GM21526 (cell line): Measurements from ENCODE around the gene KCMF1.

ENCODE experiments used
- ATAC-seq: cut with Tn5 transposase; IDR thresholded peaks from one replicate; pipeline ENCODE4 v1.9.1; 2021; ENCODE audit warnings: moderate library complexity; ENCODE audit not compliant: unreplicated experiment, low FRiP score

KCMF1 gene

DNA sequence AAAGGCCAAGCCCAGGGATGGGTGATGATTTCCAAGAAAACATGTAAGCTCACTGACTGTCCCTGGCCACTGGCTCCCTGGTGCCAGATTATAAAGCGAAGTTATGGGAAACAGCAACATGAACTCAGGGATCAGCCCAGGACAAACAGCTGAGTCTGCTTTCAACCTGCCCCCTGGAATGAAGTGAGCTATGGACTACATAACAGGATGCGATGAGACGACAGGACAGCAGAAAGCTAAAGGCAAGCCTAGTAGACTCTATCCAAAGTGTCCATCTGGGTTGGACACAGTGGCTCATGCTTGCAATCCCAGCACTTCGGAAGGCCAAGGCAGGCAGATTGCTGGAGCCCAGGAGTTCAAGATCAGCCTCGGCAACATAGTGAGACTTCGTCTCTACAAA is 16.6 kb upstream of the KCMF1 start:
- no peak for ATAC-seq

DNA sequence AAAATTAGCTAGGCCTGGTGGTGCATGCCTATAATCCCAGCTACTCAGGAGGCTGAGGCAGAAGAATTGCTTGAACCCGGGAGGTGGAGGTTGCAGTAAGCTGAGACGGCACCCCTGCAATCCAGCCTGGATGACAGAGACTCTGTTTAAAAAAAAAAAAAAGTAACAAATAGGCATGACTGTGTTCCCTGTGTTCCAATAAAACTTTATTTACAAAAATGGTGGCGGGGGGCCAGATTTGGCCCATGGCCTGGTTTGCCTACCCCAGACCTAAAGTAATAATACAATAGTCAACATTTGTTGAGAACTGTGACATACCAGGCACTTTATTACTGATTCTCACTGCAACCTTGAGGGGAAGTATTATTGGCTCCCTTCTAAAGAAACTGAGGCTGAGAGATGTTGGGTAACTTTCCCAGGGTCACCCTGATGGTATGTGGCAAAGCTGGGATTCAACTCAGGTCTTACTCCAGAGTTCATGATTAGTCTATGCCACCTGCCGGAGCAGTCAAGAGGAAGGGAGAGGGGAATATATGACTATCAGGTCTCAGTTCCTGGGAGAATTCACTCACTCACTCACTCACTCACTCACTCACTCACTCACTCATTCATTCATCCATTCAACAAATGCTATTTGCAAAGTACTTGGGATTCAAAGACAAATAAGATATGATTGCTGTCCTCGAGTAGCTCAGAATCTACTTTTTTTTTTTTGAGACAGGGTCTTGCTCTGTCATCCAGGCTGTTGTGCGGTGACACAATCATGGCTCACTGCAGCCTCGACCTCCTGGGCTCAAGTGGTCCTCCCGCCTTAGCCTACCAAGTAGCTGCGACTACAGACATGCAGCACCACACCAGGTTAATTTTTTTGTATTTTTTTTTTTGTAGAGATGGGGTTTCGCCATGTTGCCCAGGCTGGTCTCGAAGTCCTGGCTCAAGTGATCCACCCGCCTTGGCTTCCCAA is 14.3 kb upstream of the KCMF1 start:
- ATAC-seq, result no peak

- ATAC-seq, result no peak
These were observed 13.2 kb upstream of the KCMF1 start for GRCh38 chr2:84957771-84958134.

- no peak for ATAC-seq
These were observed 12.6 kb upstream of the KCMF1 start for GRCh38 chr2:84958135-84959059.

- ATAC-seq, result no peak
These were observed 11.8 kb upstream of the KCMF1 start for GRCh38 chr2:84959095-84959565.

DNA sequence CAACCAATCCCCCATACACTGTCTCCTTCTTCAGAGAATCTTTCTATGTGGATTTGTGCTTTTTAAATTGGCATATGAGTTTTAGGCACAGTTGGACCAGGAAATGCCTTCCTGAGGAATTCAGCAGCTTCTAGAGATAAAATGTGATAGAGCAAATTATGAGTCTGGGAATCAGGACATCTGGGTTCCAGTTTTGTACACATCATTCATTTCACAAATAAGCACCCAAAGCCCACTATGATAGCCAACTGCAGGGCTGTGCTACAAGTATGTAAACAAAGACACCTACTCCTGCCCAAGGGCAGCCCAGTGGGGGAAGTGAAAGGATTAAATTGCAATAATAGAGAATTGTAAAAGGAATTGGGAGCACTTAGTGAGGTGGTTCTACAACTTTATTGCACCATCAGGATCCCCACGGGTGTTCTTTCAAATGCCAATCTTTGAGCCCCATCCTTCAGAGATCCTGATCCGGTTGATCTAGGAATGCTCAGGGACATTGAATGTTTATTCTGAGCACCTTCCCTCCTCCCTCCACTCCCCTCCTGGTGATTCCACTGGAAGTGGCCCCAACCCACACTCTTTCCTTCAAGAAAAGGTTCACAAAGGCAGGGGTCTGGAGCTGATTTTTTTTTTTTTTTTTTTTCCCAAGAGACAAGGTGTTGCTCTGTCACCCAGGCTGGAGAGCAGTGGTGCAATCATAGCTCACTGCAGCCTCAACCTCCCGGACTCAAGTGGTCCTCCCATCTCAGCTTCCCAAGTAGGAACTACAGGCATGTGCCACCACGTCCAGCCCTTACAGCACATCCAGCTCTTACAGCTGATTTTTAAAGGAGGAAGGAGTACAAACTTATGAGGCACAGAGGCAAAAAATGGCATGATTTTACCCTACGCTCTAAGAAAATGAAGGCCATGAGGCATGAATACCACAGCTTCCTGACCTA is 11.1 kb upstream of the KCMF1 start:
- no peak for ATAC-seq

GRCh38 chr2:84962917-84963316 is 8.0 kb upstream of the KCMF1 start:
- no peak for ATAC-seq

DNA sequence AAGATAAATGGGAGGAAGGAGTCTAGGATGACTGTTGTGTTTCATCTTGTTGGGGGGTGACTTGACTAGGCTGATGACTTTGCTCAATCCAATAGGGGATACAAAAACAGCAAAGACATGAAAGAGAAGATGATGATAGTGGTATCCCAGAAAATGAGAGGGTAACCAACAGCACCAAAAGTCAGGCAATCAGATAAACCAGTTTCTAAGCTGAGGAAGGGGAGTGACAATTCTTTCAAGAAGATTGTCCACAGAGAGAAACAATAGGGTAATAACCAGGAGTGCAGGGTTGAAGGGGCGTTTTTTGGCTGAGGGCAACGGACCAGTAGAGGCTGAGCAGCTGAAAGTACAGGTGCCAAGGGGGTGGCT is 7.7 kb upstream of the KCMF1 start:
- no peak for ATAC-seq

DNA sequence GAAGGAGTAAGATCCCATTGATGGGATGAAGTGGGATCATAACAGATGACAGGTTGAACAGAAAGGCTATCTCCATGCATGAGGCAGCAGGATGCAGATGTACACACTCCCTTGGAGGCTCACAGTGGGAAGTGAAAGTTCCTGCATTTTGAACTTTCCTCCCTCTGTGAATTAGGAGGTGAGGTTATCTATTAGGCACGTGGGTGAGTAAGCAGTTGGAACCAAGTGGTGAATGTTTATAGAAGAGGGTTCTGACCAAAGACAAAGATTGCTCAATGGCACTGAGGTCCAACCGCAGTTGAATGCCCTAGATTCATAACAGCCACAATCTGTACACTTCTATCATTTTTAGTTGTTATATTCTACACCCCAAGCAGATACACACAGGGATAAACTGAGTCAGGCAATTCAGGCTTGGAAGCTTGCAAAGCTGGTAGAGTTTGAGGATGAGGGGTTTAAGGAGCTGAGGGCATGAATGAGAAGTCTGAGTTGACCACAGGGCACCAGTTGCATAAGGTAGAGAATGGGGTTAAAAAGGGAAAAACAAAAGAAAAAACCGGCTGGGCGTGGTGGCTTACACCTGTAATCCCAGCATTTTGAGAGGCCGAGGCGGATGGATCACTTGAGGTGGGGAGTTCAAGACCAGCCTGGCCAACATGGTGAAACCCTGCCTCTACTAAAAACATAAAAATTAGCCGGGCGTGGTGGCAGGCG is 7.1 kb upstream of the KCMF1 start:
- no peak for ATAC-seq

DNA sequence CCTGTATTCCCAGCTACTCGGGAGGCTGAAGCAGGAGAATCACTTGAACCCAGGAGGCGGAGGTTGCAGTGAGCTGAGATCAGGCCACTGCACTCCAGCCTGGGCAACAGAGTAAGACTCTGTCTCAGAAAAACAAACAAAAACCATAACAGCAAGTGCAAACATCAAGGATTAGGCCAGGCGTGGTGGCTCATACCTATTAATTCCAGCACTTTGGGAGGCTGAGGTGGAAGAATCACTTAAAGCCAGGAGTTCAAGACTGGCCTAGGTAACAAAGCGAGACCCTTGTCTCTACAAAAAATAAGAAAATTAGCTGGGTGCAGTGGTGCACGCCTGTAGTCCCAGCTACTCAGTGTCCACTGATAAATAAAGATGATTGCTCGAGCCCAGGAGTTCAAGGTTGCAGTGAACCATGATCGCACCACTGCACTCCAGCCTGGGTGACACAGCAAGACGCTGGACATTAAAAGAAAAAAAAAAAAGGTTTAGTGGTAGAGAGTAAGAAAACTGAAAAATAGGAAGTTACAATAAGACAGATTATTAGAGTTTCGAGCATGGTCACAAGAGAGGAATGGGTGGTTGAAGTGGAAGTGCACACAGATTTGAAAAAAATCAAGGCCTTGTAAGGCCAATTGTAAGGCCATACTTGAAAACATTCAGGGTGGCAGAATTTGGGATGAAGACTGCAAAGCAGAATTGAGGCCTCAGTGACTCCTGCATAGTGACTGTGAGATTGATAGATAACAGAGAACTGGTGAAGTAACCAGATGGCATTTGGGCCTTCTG is 6.4 kb upstream of the KCMF1 start:
- ATAC-seq, result no peak

DNA sequence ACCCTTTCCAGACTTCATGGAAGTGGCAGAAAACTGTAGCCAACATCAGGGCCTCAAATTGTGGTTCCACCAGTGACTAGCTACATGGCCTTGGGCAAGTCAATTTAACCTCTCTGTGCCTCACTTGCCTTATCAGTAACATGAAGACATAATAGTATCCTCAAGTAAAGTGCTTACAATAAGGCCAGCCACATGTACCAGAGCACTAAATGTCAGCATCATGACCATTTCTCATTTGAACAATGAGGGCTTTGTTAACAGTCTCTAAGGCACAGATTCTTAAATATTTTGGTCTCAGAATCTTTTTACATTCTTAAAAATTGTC is 5.8 kb upstream of the KCMF1 start:
- no peak for ATAC-seq

DNA sequence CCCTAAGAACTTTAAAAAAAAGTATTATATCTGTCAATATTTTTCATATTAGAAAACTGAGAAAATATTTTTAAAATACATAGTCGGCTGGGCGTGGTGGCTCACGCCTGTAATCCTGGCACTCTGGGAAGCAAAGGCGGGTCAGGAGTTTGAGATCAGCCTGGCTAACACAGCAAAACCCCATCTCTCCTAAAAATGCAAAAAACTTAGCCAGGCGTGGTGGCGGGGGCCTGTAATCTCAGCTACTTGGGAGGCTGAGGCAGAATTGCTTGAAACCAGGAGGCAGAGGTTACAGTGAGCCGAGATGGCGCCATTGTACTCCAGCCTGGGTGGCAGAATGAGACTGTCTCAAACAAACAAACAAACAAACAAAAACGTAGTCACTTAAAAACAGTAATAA is 5.1 kb upstream of the KCMF1 start:
- ATAC-seq, result no peak

GRCh38 chr2:84966731-84967130 is 4.2 kb upstream of the KCMF1 start:
- no peak for ATAC-seq

GRCh38 chr2:84969511-84970209 is 1.3 kb upstream of the KCMF1 start:
- ATAC-seq, result no peak

DNA sequence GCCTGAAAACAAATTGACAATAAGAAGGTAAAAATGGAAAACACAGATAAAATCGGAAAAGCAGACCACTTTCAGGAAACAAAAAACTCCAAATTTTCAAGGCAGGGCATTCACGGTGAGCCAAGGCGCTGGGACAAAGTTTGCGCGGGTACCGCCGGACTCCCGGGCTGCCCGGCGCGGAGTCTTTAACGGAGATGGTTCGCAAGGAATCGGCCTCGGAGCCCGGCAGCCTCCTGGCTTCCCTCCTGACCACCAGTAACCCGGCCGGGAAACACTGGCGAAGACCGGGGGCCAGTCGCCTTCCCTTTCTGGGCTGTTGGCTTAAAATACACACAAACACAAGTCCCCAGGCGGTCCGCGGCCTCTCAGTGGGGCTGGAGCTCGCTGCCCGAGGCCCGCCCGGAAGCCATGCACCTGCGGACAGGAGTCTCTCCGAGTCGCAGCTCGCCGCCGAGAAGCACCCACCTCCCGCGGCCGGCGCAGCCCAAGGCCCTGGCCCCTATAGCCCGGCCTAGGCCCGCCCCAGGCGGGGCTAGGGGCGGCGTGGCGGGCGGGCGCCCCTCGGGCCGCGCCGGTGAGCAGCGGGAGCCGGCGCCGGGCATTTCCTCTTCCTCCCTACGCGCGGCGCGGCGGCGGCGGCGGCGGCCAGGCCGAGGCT is 622 bp upstream of the KCMF1 start:
- peak; percentile 37 for ATAC-seq

DNA sequence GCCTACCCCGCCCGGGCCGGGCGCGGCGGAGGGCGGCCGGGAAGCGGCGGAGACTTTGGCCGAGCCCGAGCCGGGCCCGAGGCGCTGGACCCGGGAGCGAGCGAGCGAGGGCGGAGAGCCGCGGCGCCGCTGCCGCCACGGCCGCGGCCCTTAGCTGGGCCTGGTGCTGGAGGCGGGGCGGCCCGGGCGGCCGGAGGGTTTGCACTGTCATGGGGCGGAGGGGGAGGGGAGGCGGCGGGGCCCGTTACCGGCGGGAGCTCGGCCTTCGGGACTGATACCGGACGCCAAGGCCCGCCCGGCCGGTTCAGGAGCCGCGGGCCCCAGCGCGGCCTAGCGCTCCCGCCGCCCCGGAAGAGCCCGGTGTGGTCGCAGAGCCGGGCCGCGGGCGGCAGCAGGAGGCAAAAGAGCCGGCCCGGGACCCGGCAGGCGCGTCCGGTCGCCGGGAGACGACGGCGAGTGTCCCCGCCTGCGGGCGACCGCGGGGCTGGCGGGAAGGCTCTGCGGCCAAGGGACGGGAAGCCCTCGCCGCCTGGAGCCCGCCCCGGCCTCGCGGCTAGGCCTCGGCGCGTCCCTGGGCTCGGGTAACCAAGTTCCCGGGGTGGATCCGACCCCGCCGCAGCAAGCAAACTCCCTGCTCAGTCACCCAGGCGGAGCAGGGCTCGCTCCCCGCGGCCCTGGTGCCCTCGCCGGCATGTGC is 697 bp downstream of the KCMF1 start:
- peak; percentile 28 for ATAC-seq

DNA sequence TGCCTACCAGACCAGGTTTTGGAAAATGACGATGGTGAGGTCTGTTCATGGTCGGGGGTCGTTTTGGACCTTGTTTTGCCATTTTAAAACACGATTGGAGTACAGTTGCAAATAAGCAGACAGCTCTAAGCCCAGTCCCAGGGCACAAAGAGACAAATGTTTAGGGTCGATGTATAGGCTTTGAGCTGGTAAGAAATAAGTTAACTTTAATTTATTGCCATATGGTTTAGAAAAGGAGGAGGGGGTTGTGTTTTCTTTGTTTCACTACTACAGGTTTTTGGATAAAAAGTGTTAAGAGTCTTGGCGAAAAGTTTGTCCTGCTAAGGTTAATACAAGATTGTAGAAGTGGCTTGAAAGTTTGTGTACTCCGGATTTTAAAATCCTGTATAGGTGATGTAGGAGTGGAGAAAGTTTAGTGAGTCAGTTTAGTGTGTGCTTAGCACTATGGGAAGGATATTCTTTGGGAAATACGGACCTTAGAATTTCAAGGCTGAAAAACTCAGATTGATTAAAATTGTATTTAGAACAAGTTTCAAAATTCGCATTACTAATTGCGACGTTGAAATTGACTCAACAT is 1.3 kb downstream of the KCMF1 start:
- ATAC-seq, result no peak
